Measurements from ENCODE around the gene ANKMY1. TPM values are rescaled to one million over a fixed set of nuclear protein-coding genes. Genes with fewer than 3 reads are reported as not detected.

Gene ANKMY1
- total and polyA plus RNA-seq, 2 of the 13 experiments (the other 11 are each of a cell fraction or from before 2014, with no cell fraction given): 11.7 to 18.8 TPM

DNA sequence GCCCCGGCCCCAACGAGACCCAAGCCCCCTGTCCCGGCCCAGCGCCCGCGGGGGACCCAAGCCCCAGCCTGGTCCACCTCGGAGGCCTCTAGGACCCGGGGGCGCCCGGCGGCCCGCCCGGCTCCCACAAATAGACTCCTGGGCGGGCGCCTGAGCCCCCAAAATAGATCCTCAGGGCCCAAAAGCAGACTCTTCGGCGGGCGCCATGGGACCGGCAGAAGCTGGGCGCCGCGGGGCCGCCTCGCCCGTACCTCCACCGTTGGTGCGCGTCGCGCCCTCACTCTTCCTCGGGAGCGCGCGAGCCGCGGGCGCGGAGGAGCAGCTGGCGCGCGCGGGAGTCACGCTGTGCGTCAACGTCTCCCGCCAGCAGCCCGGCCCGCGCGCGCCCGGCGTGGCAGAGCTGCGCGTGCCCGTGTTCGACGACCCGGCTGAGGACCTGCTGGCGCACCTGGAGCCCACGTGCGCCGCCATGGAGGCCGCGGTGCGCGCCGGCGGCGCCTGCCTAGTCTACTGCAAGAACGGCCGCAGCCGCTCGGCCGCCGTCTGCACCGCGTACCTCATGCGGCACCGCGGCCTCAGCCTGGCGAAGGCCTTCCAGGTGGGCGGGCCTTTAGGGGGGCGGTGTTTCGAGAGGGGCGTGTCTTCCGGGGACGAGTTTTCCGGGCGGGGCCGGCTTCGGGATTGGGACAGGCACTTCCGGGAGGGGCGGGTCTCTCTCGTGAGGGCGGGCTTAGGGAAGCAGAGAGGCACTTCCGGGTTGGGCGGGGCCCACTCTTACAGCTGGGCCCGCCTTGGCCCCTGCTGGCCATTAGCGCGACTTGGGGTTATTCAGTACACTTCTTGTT lies 2.9 kb upstream of the ANKMY1 start (continued):
- peak; percentile 62; the same call in 1 of the 2 replicates for TF ChIP-seq ETV5 (CRISPR knock-in tag; IDR thresholded peaks at IDR 0.05; ENCODE audit: borderline replicate concordance)
- no peak for TF ChIP-seq MIER3 (CRISPR knock-in tag; IDR thresholded peaks at IDR 0.05; ENCODE audit: borderline replicate concordance)
- TF ChIP-seq, protein P1, sequence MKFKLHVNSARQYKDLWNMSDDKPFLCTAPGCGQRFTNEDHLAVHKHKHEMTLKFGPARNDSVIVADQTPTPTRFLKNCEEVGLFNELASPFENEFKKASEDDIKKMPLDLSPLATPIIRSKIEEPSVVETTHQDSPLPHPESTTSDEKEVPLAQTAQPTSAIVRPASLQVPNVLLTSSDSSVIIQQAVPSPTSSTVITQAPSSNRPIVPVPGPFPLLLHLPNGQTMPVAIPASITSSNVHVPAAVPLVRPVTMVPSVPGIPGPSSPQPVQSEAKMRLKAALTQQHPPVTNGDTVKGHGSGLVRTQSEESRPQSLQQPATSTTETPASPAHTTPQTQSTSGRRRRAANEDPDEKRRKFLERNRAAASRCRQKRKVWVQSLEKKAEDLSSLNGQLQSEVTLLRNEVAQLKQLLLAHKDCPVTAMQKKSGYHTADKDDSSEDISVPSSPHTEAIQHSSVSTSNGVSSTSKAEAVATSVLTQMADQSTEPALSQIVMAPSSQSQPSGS (CRISPR knock-in tag; IDR thresholded peaks at IDR 0.05): peak; percentile 70
- peak; percentile 94 for TF ChIP-seq ZNF501 (CRISPR knock-in tag; IDR thresholded peaks at IDR 0.05)
- peak; percentile 88 for TF ChIP-seq POLR2G (IDR thresholded peaks at IDR 0.05; ENCODE audit: low read depth, low read length)
- TF ChIP-seq NFE2 (CRISPR knock-in tag; IDR thresholded peaks at IDR 0.05): no peak
- no peak for TF ChIP-seq GABPA (IDR thresholded peaks at IDR 0.05; ENCODE audit: low read depth, low read length)
- peak; percentile 90 for TF ChIP-seq GABPA (CRISPR knock-in tag; IDR thresholded peaks at IDR 0.05; ENCODE audit: low read depth)
- TF ChIP-seq ZZZ3 (CRISPR knock-in tag; IDR thresholded peaks at IDR 0.05; ENCODE audit: borderline replicate concordance): no peak
- TF ChIP-seq ZFP36L2 (CRISPR knock-in tag; IDR thresholded peaks at IDR 0.05): peak; percentile 64; the same call in 1 of the 2 replicates
- no peak for TF ChIP-seq JUNB (CRISPR knock-in tag; IDR thresholded peaks at IDR 0.05; ENCODE audit: borderline replicate concordance)
- peak; percentile 82; the same call in 1 of the 2 replicates for TF ChIP-seq ZNF556 (CRISPR knock-in tag; IDR thresholded peaks at IDR 0.05; ENCODE audit: borderline replicate concordance)
- TF ChIP-seq ZBTB26 (CRISPR knock-in tag; IDR thresholded peaks at IDR 0.05; ENCODE audit: borderline replicate concordance): peak; percentile 79; the same call in 1 of the 2 replicates
- no peak for TF ChIP-seq ZNF3 (CRISPR knock-in tag; IDR thresholded peaks at IDR 0.05)
- peak; percentile 86; the same call in 1 of the 2 replicates for TF ChIP-seq TIGD3 (CRISPR knock-in tag; IDR thresholded peaks at IDR 0.05; ENCODE audit: borderline replicate concordance)
- TF ChIP-seq PAWR (CRISPR knock-in tag; IDR thresholded peaks at IDR 0.05; ENCODE audit: borderline replicate concordance): no peak
- peak; percentile 73; the same call in 1 of the 2 replicates for TF ChIP-seq RFXAP (CRISPR knock-in tag; IDR thresholded peaks at IDR 0.05; ENCODE audit: borderline replicate concordance)
- peak; percentile 86 for TF ChIP-seq THAP7 (CRISPR knock-in tag; IDR thresholded peaks at IDR 0.05)
- TF ChIP-seq, protein P2, sequence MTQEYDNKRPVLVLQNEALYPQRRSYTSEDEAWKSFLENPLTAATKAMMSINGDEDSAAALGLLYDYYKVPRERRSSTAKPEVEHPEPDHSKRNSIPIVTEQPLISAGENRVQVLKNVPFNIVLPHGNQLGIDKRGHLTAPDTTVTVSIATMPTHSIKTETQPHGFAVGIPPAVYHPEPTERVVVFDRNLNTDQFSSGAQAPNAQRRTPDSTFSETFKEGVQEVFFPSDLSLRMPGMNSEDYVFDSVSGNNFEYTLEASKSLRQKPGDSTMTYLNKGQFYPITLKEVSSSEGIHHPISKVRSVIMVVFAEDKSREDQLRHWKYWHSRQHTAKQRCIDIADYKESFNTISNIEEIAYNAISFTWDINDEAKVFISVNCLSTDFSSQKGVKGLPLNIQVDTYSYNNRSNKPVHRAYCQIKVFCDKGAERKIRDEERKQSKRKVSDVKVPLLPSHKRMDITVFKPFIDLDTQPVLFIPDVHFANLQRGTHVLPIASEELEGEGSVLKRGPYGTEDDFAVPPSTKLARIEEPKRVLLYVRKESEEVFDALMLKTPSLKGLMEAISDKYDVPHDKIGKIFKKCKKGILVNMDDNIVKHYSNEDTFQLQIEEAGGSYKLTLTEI (CRISPR knock-in tag; conservative IDR thresholded peaks at IDR 0.05): no peak
- TF ChIP-seq SP1 (IDR thresholded peaks at IDR 0.05): peak; percentile 88
- peak; percentile 96 for TF ChIP-seq SP1 (CRISPR knock-in tag; IDR thresholded peaks at IDR 0.05)
- TF ChIP-seq RNF2 (conservative IDR thresholded peaks at IDR 0.05; ENCODE audit: low read depth): peak; percentile 98
- TF ChIP-seq RBAK (CRISPR knock-in tag; IDR thresholded peaks at IDR 0.05): no peak
- TF ChIP-seq MIXL1 (CRISPR knock-in tag; IDR thresholded peaks at IDR 0.05): peak; percentile 5; the same call in 1 of the 2 replicates
- peak; percentile 18; the same call in 1 of the 2 replicates for TF ChIP-seq CHD2 (IDR thresholded peaks at IDR 0.05; ENCODE audit: low read depth, low read length)

Measured in HepG2 (cell line).